Muscle layer of duodenum (tissue), 2 donors: Measurements from ENCODE around the gene KRT33A.

ENCODE experiments used
- H3K27ac ChIP-seq: one replicate; pipeline ENCODE4 v1.7.0; 2013; ENCODE audit warnings: mild to moderate bottlenecking, low read length
- H3K27me3 ChIP-seq: one replicate; pipeline ENCODE4 v1.7.0; 2013; ENCODE audit warnings: low read depth, mild to moderate bottlenecking, control low read depth, low read length
- H3K36me3 ChIP-seq, 2 donors: one replicate each; pipeline ENCODE4 v1.7.0; 2013; ENCODE audit warnings: low read length in 2 of 2, control low read depth in 1 of 2, mild to moderate bottlenecking in 1 of 2; ENCODE audit not compliant: insufficient read depth in 2 of 2, control insufficient read depth in 1 of 2
- H3K4me1 ChIP-seq, 2 donors: one replicate each; pipeline ENCODE4 v1.7.0; 2013; ENCODE audit warnings: low read length in 2 of 2, mild to moderate bottlenecking in 2 of 2, control low read depth in 1 of 2, moderate library complexity in 1 of 2; ENCODE audit not compliant: insufficient read depth in 2 of 2, control insufficient read depth in 1 of 2
- H3K4me3 ChIP-seq, 2 donors: one replicate each; pipeline ENCODE4 v1.7.0; 2013; ENCODE audit warnings: low read length in 2 of 2, low read depth in 1 of 2, mild to moderate bottlenecking in 1 of 2
- H3K9me3 ChIP-seq, 2 donors: one replicate each; pipeline ENCODE4 v1.7.0; 2013; ENCODE audit warnings: low read length in 2 of 2, control low read depth in 1 of 2, mild to moderate bottlenecking in 1 of 2; ENCODE audit not compliant: control insufficient read depth in 1 of 2
- donor health status: healthy.

The KRT33A gene

GRCh38 chr17:41339571-41340172 lies 11.0 kb downstream of the KRT33A start:
- Histone ChIP-seq H3K27me3 (no peaks in the 10 kb centered on the region), H3K4me1 (no peaks in the 10 kb centered on the region), H3K27ac (no peak overlapping the region), H3K9me3 (peaks cover 0 to 2% of the 10 kb centered on the region in 2 donors), H3K4me3 (no peak overlapping the region), H3K36me3 (no peaks in the 10 kb centered on the region)

GRCh38 chr17:41338961-41339485 lies 11.6 kb downstream of the KRT33A start:
- H3K27ac ChIP-seq = no peak overlapping the region
- H3K4me3 ChIP-seq = no peak overlapping the region
- H3K4me1 ChIP-seq = no peaks in the 10 kb centered on the region
- H3K36me3 ChIP-seq = no peaks in the 10 kb centered on the region
- peaks cover 0 to 2% of the 10 kb centered on the region in 2 donors for H3K9me3 ChIP-seq
- H3K27me3 ChIP-seq = no peaks in the 10 kb centered on the region

GRCh38 chr17:41335747-41336146 lies 14.9 kb downstream of the KRT33A start:
- Histone ChIP-seq H3K9me3 (no peaks in the 10 kb centered on the region), H3K27me3 (no peaks in the 10 kb centered on the region), H3K36me3 (no peaks in the 10 kb centered on the region), H3K4me3 (no peak overlapping the region), H3K27ac (no peak overlapping the region), H3K4me1 (no peaks in the 10 kb centered on the region)

DNA sequence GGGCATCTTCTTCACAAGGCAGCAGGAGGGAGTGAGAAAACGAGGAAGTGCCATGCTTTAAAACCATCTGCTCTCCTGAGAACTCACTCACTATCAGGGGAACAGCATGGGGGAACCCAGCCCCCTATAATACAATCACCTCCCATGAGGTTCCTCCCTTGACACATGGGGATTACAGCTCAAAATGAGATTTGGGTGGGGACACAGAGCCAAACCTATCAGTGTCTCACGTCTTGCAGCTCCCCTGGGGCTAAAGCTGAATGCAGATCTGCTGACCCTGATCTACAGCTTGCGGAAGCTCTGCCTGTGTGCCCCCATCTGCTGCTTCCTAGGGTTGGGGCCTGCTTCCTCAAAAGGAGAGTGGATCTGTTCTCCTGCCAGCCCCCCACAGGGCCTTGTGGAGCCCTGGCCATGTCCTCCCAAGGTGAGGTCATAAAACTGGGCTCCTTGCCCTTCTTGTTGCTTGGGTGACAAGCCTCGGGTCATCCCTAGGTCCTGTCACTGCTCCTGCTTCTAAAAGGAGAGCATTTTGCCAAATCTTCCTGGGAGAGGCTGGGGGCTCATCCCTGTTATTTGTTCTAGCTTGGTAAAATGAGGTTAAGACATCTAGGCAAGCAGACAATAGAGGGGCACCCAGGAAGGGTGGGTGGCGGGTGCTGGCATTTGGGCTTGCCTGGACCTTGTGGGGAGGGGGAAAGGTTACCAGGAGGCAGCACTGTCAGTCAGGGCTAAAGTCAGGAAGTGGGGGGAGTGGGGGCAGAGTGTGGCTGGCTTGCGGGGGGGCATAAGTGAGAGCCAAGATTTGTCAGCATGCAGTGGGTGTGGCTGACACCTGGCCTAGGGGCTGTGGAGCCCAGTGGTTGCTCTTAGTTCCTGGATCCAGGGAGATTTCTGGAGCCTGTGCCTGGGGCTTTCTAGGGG lies 16.0 kb downstream of the KRT33A start:
- Histone ChIP-seq H3K27ac (no peak overlapping the region), H3K36me3 (no peaks in the 10 kb centered on the region), H3K27me3 (no peaks in the 10 kb centered on the region)

DNA sequence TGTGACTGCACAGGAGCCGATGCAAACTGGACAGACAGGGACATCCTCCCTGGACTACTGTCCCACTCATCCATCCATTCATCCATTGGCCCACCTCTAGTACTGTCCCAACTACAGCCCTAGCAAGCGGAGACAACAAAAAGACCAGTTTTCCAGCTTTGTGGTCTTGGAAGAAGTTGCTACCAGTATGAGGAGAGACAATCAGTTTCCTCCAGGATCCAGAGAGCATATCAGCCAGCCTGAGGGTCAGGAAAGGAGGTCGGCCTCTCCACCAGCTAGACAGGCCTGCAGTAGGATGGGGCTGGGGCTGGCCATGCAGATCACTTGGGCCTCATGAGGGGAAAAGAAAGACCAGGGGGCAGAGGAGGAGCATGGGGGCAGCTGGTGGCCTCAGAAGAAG lies 16.8 kb downstream of the KRT33A start:
- Histone ChIP-seq H3K36me3 (no peaks in the 10 kb centered on the region), H3K27me3 (no peaks in the 10 kb centered on the region), H3K4me1 (no peaks in the 10 kb centered on the region), H3K27ac (no peak overlapping the region), H3K9me3 (no peaks in the 10 kb centered on the region), H3K4me3 (no peak overlapping the region)

More for the DNA sequence above, 16.0 kb downstream of the KRT33A start:
- H3K9me3 ChIP-seq = no peaks in the 10 kb centered on the region
- H3K4me3 ChIP-seq = no peak overlapping the region
- H3K4me1 ChIP-seq = no peaks in the 10 kb centered on the region

DNA sequence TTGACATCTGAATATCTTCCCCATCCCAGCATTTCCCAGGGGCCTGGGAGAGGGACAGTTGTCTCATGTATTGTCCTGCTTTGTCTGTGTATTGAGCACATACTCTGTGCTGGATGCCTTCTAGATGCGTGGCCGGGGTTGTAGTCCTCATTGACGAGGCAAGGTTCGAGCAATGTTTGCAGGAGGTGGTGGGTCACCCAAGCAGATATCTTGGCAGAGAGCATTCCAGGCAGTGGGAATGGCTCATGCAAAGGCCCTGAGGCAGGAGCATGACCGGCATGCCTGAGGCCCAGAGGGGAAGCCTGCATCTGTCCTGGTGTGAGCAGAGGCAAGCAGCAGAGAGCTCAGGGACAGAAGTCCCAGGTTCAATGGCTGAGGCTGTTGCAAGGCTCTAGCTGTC lies 17.5 kb downstream of the KRT33A start:
- H3K9me3 ChIP-seq = no peaks in the 10 kb centered on the region
- H3K4me1 ChIP-seq = no peaks in the 10 kb centered on the region
- no peaks in the 10 kb centered on the region for H3K27me3 ChIP-seq
- no peaks in the 10 kb centered on the region for H3K36me3 ChIP-seq
- no peak overlapping the region for H3K27ac ChIP-seq
- H3K4me3 ChIP-seq = no peak overlapping the region

GRCh38 chr17:41332239-41332638 lies 18.4 kb downstream of the KRT33A start:
- no peak overlapping the region for H3K27ac ChIP-seq
- H3K9me3 ChIP-seq = no peaks in the 10 kb centered on the region
- H3K4me1 ChIP-seq = no peaks in the 10 kb centered on the region
- no peaks in the 10 kb centered on the region for H3K36me3 ChIP-seq
- H3K27me3 ChIP-seq = no peaks in the 10 kb centered on the region
- no peak overlapping the region for H3K4me3 ChIP-seq

GRCh38 chr17:41331606-41332005 lies 19.0 kb downstream of the KRT33A start:
- Histone ChIP-seq H3K27me3 (no peaks in the 10 kb centered on the region), H3K4me3 (no peak overlapping the region), H3K9me3 (no peaks in the 10 kb centered on the region), H3K4me1 (no peaks in the 10 kb centered on the region), H3K36me3 (no peaks in the 10 kb centered on the region), H3K27ac (no peak overlapping the region)

- Histone ChIP-seq H3K36me3 (no peaks in the 10 kb centered on the region), H3K27me3 (no peaks in the 10 kb centered on the region), H3K27ac (no peak overlapping the region), H3K4me3 (no peak overlapping the region), H3K4me1 (no peaks in the 10 kb centered on the region), H3K9me3 (no peaks in the 10 kb centered on the region)
Observed at GRCh38 chr17:41329279-41329948, 21.2 kb downstream of the KRT33A start.

GRCh38 chr17:41328207-41328606 lies 22.4 kb downstream of the KRT33A start:
- Histone ChIP-seq H3K36me3 (no peaks in the 10 kb centered on the region), H3K9me3 (no peaks in the 10 kb centered on the region), H3K27me3 (no peaks in the 10 kb centered on the region), H3K27ac (no peak overlapping the region), H3K4me1 (no peaks in the 10 kb centered on the region), H3K4me3 (no peak overlapping the region)

GRCh38 chr17:41327411-41328120 lies 23.1 kb downstream of the KRT33A start:
- H3K36me3 ChIP-seq = no peaks in the 10 kb centered on the region
- no peaks in the 10 kb centered on the region for H3K27me3 ChIP-seq
- no peak overlapping the region for H3K4me3 ChIP-seq
- no peak overlapping the region for H3K27ac ChIP-seq
- H3K9me3 ChIP-seq = no peaks in the 10 kb centered on the region
- H3K4me1 ChIP-seq = no peaks in the 10 kb centered on the region
